Measurements from ENCODE around the gene NFAM1.

NFAM1 gene

GRCh38 chr22:42379966-42380537 lies 52.2 kb downstream of the NFAM1 start:
- no peak overlapping the region for H3K4me3 ChIP-seq (ENCODE audit: control insufficient read depth, low read depth, low read length)
- no peak for TF ChIP-seq CTCF (IDR thresholded peaks at IDR 0.05; ENCODE audit: control insufficient read depth, insufficient read depth, low read depth, low read length, missing control alignments)
- no peak for DNase-seq (ENCODE audit: low read depth)

GRCh38 chr22:42376711-42377554 lies 55.3 kb downstream of the NFAM1 start:
- no peak overlapping the region for H3K4me3 ChIP-seq (ENCODE audit: control insufficient read depth, low read depth, low read length)
- no peak for TF ChIP-seq CTCF (IDR thresholded peaks at IDR 0.05; ENCODE audit: control insufficient read depth, insufficient read depth, low read depth, low read length, missing control alignments)
- DNase-seq (ENCODE audit: low read depth), result no peak

- no peak for TF ChIP-seq CTCF (IDR thresholded peaks at IDR 0.05; ENCODE audit: control insufficient read depth, insufficient read depth, low read depth, low read length, missing control alignments)
- no peak overlapping the region for H3K4me3 ChIP-seq (ENCODE audit: control insufficient read depth, low read depth, low read length)
- no peak for DNase-seq (ENCODE audit: low read depth)
Measured at GRCh38 chr22:42375982-42376381, 56.2 kb downstream of the NFAM1 start.

- no peak for TF ChIP-seq CTCF (IDR thresholded peaks at IDR 0.05; ENCODE audit: control insufficient read depth, insufficient read depth, low read depth, low read length, missing control alignments)
- DNase-seq (ENCODE audit: low read depth), result no peak
- H3K4me3 ChIP-seq (ENCODE audit: control insufficient read depth, low read depth, low read length), result no peak overlapping the region
Measured at GRCh38 chr22:42372976-42373375, 59.2 kb downstream of the NFAM1 start.

- TF ChIP-seq CTCF (IDR thresholded peaks at IDR 0.05; ENCODE audit: control insufficient read depth, insufficient read depth, low read depth, low read length, missing control alignments), result no peak
- H3K4me3 ChIP-seq (ENCODE audit: control insufficient read depth, low read depth, low read length), result no peak overlapping the region
- DNase-seq (ENCODE audit: low read depth), result no peak
Measured at GRCh38 chr22:42371501-42371900, 60.7 kb downstream of the NFAM1 start.

- DNase-seq (ENCODE audit: low read depth), result no peak
- H3K4me3 ChIP-seq (ENCODE audit: control insufficient read depth, low read depth, low read length), result no peak overlapping the region
- TF ChIP-seq CTCF (IDR thresholded peaks at IDR 0.05; ENCODE audit: control insufficient read depth, insufficient read depth, low read depth, low read length, missing control alignments), result no peak
Measured at GRCh38 chr22:42371099-42371498, 61.1 kb downstream of the NFAM1 start.
